Fibroblast of skin of left biceps (primary cell): ENCODE results near the gene TVP23A.
A peak's percentile ranks its signal among the peaks of the same experiment; 100 is the strongest.
"Not testable (repeated sequence)": the region's sequence is repeated elsewhere in the genome, so short reads cannot be mapped to it uniquely, and the experiment has no call there.

Source experiments
- DNase-seq, 2 experiments: peaks; one replicate each; pipeline ENCODE4 v3.0.0-alpha.2; 2013; ENCODE audit warnings: low read depth in 2 of 2

The TVP23A gene

GRCh38 chr16:10835281-10835931 is 16.8 kb upstream of the TVP23A start:
- DNase-seq: no peak

- DNase-seq: no peak
Measured at GRCh38 chr16:10834766-10835165, 16.2 kb upstream of the TVP23A start.

- DNase-seq: no peak
Measured at GRCh38 chr16:10834130-10834529, 15.5 kb upstream of the TVP23A start.

- no peak for DNase-seq
Measured at GRCh38 chr16:10833271-10833670, 14.7 kb upstream of the TVP23A start.

- no peak for DNase-seq
Measured at GRCh38 chr16:10831894-10832886, 13.6 kb upstream of the TVP23A start.

GRCh38 chr16:10830240-10830639 is 11.6 kb upstream of the TVP23A start:
- not testable (repeated sequence) for DNase-seq

- DNase-seq: not testable (repeated sequence)
Measured at GRCh38 chr16:10829390-10830098, 10.9 kb upstream of the TVP23A start.

GRCh38 chr16:10828851-10829366 is 10.3 kb upstream of the TVP23A start:
- DNase-seq: peak; percentile 28 to 35

- peak; percentile 68 to 71 for DNase-seq
Measured at GRCh38 chr16:10827691-10828341, 9.2 kb upstream of the TVP23A start.

GRCh38 chr16:10824111-10824893 is 5.7 kb upstream of the TVP23A start:
- DNase-seq: no peak

GRCh38 chr16:10822702-10823101 is 4.1 kb upstream of the TVP23A start:
- DNase-seq: no peak

- DNase-seq: no peak
Measured at GRCh38 chr16:10820546-10820945, 2.0 kb upstream of the TVP23A start.

GRCh38 chr16:10817514-10817913 is 1.1 kb downstream of the TVP23A start:
- DNase-seq: no peak

- DNase-seq: no peak
Measured at GRCh38 chr16:10813099-10813455, 5.5 kb downstream of the TVP23A start.

- DNase-seq: no peak
Measured at GRCh38 chr16:10812312-10813098, 6.1 kb downstream of the TVP23A start.

GRCh38 chr16:10809706-10810105 is 8.9 kb downstream of the TVP23A start:
- no peak for DNase-seq

GRCh38 chr16:10808850-10809249 is 9.7 kb downstream of the TVP23A start:
- DNase-seq: no peak

- no peak for DNase-seq
Measured at GRCh38 chr16:10808218-10808617, 10.4 kb downstream of the TVP23A start.

- DNase-seq: no peak
Measured at GRCh38 chr16:10806698-10807097, 11.9 kb downstream of the TVP23A start.

- DNase-seq: no peak
Measured at GRCh38 chr16:10805334-10805733, 13.3 kb downstream of the TVP23A start.
